Measurements from ENCODE around the gene CCNG2. TPM values are rescaled to one million over a fixed set of nuclear protein-coding genes. Genes with fewer than 3 reads are reported as not detected.
A peak's percentile ranks its signal among the peaks of the same experiment; 100 is the strongest.

The CCNG2 gene
- total and polyA plus RNA-seq, 9 of the 15 experiments (the other 6 are each of a cell fraction or from before 2014, with no cell fraction given), result 0.49 to 6.6 (median 2.9) TPM

- ChIA-PET POLR2A (no interaction called here), CTCF (ENCODE audit: low intra/inter-chr PET ratio) (no interaction called here)
- in situ Hi-C loops (cut with MboI), result no loop called here
- Histone ChIP-seq H3K9me1 (ENCODE audit: control insufficient read depth, insufficient read depth, low read length) (no peaks in the 10 kb centered on the region), H3K4me2 (ENCODE audit: insufficient read depth, low read length) (no peak overlapping the region), H3K4me3 (no peak overlapping the region), H3K9ac (ENCODE audit: insufficient read depth in 1 of 2, low read depth in 2 of 2, low read length in 2 of 2) (no peak overlapping the region), H3K27ac (ENCODE audit: extremely low read depth, low read depth, low read length) (no peak overlapping the region), H3K79me2 (ENCODE audit: control insufficient read depth, insufficient read depth, low read length) (no peaks in the 10 kb centered on the region), H3K27me3 (ENCODE audit: control insufficient read depth in 2 of 2, insufficient read depth in 2 of 2, low read length in 2 of 2) (no peaks in the 10 kb centered on the region), H3K4me1 (replicated peaks in 1 of 2; ENCODE audit: control insufficient read depth in 2 of 2, insufficient read depth in 2 of 2, low read length in 2 of 2) (peaks cover 0 to 7% of the 10 kb centered on the region in 2 experiments; a peak in 4 of 5 replicates), H3K36me3 (ENCODE audit: control insufficient read depth, insufficient read depth, low read length) (no peaks in the 10 kb centered on the region), H4K20me1 (replicated peaks; ENCODE audit: control insufficient read depth, insufficient read depth, low read length) (no peaks in the 10 kb centered on the region), H2AFZ (ENCODE audit: low read depth, low read length) (peak overlapping the region; percentile 46; the same call in 1 of the 2 replicates), H3K9me3 (replicated peaks; ENCODE audit: control insufficient read depth, insufficient read depth, low read depth, low read length) (no peaks in the 10 kb centered on the region)
- TF ChIP-seq EHMT2 (IDR thresholded peaks at IDR 0.05) (no peak), KLF1 (tag; IDR thresholded peaks at IDR 0.05) (no peak), ZNF77 (CRISPR knock-in tag; IDR thresholded peaks at IDR 0.05) (no peak), NFIX (CRISPR knock-in tag; IDR thresholded peaks at IDR 0.05; ENCODE audit: low read depth) (no peak), ZNF316 (IDR thresholded peaks at IDR 0.05) (no peak), NR1H2 (CRISPR knock-in tag; IDR thresholded peaks at IDR 0.05) (no peak), HOXB6 (CRISPR knock-in tag; IDR thresholded peaks at IDR 0.05; ENCODE audit: borderline replicate concordance) (no peak), MECOM (CRISPR knock-in tag; IDR thresholded peaks at IDR 0.05) (no peak), BCL6 (CRISPR knock-in tag; IDR thresholded peaks at IDR 0.05) (no peak), MEF2A (IDR thresholded peaks at IDR 0.05; ENCODE audit: control insufficient read depth, low read depth, low read length) (no peak), HDGF (IDR thresholded peaks at IDR 0.05) (no peak), NCOR1 (IDR thresholded peaks at IDR 0.05) (no peak)
- TF ChIP-seq, protein P1, sequence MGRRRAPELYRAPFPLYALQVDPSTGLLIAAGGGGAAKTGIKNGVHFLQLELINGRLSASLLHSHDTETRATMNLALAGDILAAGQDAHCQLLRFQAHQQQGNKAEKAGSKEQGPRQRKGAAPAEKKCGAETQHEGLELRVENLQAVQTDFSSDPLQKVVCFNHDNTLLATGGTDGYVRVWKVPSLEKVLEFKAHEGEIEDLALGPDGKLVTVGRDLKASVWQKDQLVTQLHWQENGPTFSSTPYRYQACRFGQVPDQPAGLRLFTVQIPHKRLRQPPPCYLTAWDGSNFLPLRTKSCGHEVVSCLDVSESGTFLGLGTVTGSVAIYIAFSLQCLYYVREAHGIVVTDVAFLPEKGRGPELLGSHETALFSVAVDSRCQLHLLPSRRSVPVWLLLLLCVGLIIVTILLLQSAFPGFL (CRISPR knock-in tag; IDR thresholded peaks at IDR 0.05), result no peak
- intact Hi-C loops (cut with micrococcal nuclease), result no loop called here
- DNase-seq (ENCODE audit: extremely low read depth in 1 of 4, low spot score in 3 of 4), result no peak
- ATAC-seq, result no peak
- BruUV-seq (replicated peaks), result no TSS peak
- no peak for FAIRE-seq
- 25% methylated on average over 5 of the region's 5 CpGs for WGBS (ENCODE audit: insufficient coverage, low coverage, missing lambda C conversion rate)
These were observed 4.6 kb upstream of the CCNG2 start for GRCh38 chr4:77152421-77152820.
